Measurements from ENCODE around the gene LRIG1. TPM values are rescaled to one million over a fixed set of nuclear protein-coding genes. Genes with fewer than 3 reads are reported as not detected.

LRIG1 gene
- total and polyA plus RNA-seq, 5 donors from 2014 or later: 46.7 to 81.3 (median 67.3) TPM

GRCh38 chr3:66502981-66503380 lies 2.2 kb upstream of the LRIG1 start:
- Histone ChIP-seq H3K36me3 (ENCODE audit: control insufficient read depth, insufficient read depth, low read length) (no peaks in the 10 kb centered on the region), H3K9me3 (ENCODE audit: control insufficient read depth in 2 of 2, low read length in 2 of 2) (no peaks in the 10 kb centered on the region), H3K4me3 (ENCODE audit: low read depth, low read length) (peak overlapping the region; percentile 14), H3K27ac (ENCODE audit: insufficient read depth, low read length, poor library complexity, severe bottlenecking) (no peak overlapping the region), H3K27me3 (ENCODE audit: control insufficient read depth, insufficient read depth, low read length) (no peaks in the 10 kb centered on the region), H3K4me1 (ENCODE audit: control insufficient read depth, insufficient read depth, low read length, poor library complexity, severe bottlenecking) (peaks cover 38% of the 10 kb centered on the region)
- Mint-ChIP-seq H3K4me3 (peak overlapping the region; percentile 21 to 90 (median 64)), H3K27me3 (peaks cover 8% of the 10 kb centered on the region), H3K36me3 (no peaks in the 10 kb centered on the region), H3K4me1 (peaks cover 14 to 43% (median 31%) of the 10 kb centered on the region in 4 donors), H3K9me3 (peaks cover 0 to 2% (median 0%) of the 10 kb centered on the region in 7 donors), H3K27ac (no peak overlapping the region)
- peak in 1 of 3 donors; percentile 52 for DNase-seq
- no peak for ATAC-seq (ENCODE audit: low read depth in 2 of 2)

- Mint-ChIP-seq H3K36me3 (no peaks in the 10 kb centered on the region), H3K4me1 (peaks cover 17 to 49% (median 37%) of the 10 kb centered on the region in 4 donors), H3K9me3 (peaks cover 0 to 2% (median 0%) of the 10 kb centered on the region in 7 donors), H3K27me3 (peaks cover 8% of the 10 kb centered on the region), H3K27ac (no peak overlapping the region), H3K4me3 (peak overlapping the region; percentile 84 to 92 (median 92))
- no peak for ATAC-seq (ENCODE audit: low read depth in 2 of 2)
- Histone ChIP-seq H3K27me3 (ENCODE audit: control insufficient read depth, insufficient read depth, low read length) (no peaks in the 10 kb centered on the region), H3K9me3 (ENCODE audit: control insufficient read depth in 2 of 2, low read length in 2 of 2) (no peaks in the 10 kb centered on the region), H3K36me3 (ENCODE audit: control insufficient read depth, insufficient read depth, low read length) (no peaks in the 10 kb centered on the region), H3K4me3 (ENCODE audit: low read depth, low read length) (no peak overlapping the region), H3K27ac (ENCODE audit: insufficient read depth, low read length, poor library complexity, severe bottlenecking) (no peak overlapping the region), H3K4me1 (ENCODE audit: control insufficient read depth, insufficient read depth, low read length, poor library complexity, severe bottlenecking) (peaks cover 43% of the 10 kb centered on the region)
- DNase-seq: no peak
These were observed 1.5 kb upstream of the LRIG1 start for GRCh38 chr3:66502245-66502874.

- peaks cover 23 to 56% (median 43%) of the 10 kb centered on the region in 4 donors for H3K4me1 Mint-ChIP-seq
These were observed 842 bp upstream of the LRIG1 start for GRCh38 chr3:66501483-66502244.

GRCh38 chr3:66499881-66500575 lies 794 bp downstream of the LRIG1 start:
- ATAC-seq (ENCODE audit: low read depth in 2 of 2) (peak in 1 of 2 donors; percentile 2), DNase-seq (peak; percentile 23 to 52 (median 44))
- Mint-ChIP-seq H3K27me3 (peaks cover 8% of the 10 kb centered on the region), H3K4me1 (peaks cover 36 to 73% (median 58%) of the 10 kb centered on the region in 4 donors), H3K4me3 (peak overlapping the region; percentile 96 to 99 (median 98)), H3K9me3 (peaks cover 0 to 2% (median 0%) of the 10 kb centered on the region in 7 donors), H3K27ac (peak overlapping the region; percentile 94 to 95 (median 94)), H3K36me3 (no peaks in the 10 kb centered on the region)
- H3K36me3 ChIP-seq (ENCODE audit: control insufficient read depth, insufficient read depth, low read length): no peaks in the 10 kb centered on the region
- H3K27ac ChIP-seq (ENCODE audit: insufficient read depth, low read length, poor library complexity, severe bottlenecking): peak overlapping the region; percentile 61
- H3K4me3 ChIP-seq (ENCODE audit: low read depth, low read length): peak overlapping the region; percentile 92
- peaks cover 66% of the 10 kb centered on the region for H3K4me1 ChIP-seq (ENCODE audit: control insufficient read depth, insufficient read depth, low read length, poor library complexity, severe bottlenecking)
- H3K9me3 ChIP-seq (ENCODE audit: control insufficient read depth in 2 of 2, low read length in 2 of 2): no peaks in the 10 kb centered on the region
- no peaks in the 10 kb centered on the region for H3K27me3 ChIP-seq (ENCODE audit: control insufficient read depth, insufficient read depth, low read length)

More at GRCh38 chr3:66501483-66502244, 842 bp upstream of the LRIG1 start:
- H3K27me3 ChIP-seq (ENCODE audit: control insufficient read depth, insufficient read depth, low read length): no peaks in the 10 kb centered on the region
- H3K27ac Mint-ChIP-seq: peak overlapping the region in 2 of 3 donors; percentile 85 to 86
- H3K4me3 Mint-ChIP-seq: peak overlapping the region; percentile 84 to 92 (median 92)
- H3K9me3 Mint-ChIP-seq: peaks cover 0 to 2% (median 0%) of the 10 kb centered on the region in 7 donors
- H3K27ac ChIP-seq (ENCODE audit: insufficient read depth, low read length, poor library complexity, severe bottlenecking): peak overlapping the region; percentile 42
- DNase-seq: no peak
- H3K27me3 Mint-ChIP-seq: peaks cover 8% of the 10 kb centered on the region
- no peaks in the 10 kb centered on the region for H3K36me3 ChIP-seq (ENCODE audit: control insufficient read depth, insufficient read depth, low read length)
- H3K9me3 ChIP-seq (ENCODE audit: control insufficient read depth in 2 of 2, low read length in 2 of 2): no peaks in the 10 kb centered on the region
- H3K4me3 ChIP-seq (ENCODE audit: low read depth, low read length): peak overlapping the region; percentile 78
- no peak for ATAC-seq (ENCODE audit: low read depth in 2 of 2)
- H3K4me1 ChIP-seq (ENCODE audit: control insufficient read depth, insufficient read depth, low read length, poor library complexity, severe bottlenecking): peaks cover 50% of the 10 kb centered on the region
- no peaks in the 10 kb centered on the region for H3K36me3 Mint-ChIP-seq

GRCh38 chr3:66498687-66499621 lies 1.9 kb downstream of the LRIG1 start:
- Mint-ChIP-seq H3K27ac (peak overlapping the region; percentile 94 to 97 (median 95)), H3K36me3 (no peaks in the 10 kb centered on the region), H3K9me3 (peaks cover 0 to 2% (median 0%) of the 10 kb centered on the region in 7 donors), H3K4me3 (peak overlapping the region; percentile 96 to 99 (median 98)), H3K27me3 (peaks cover 6% of the 10 kb centered on the region), H3K4me1 (peaks cover 41 to 83% (median 66%) of the 10 kb centered on the region in 4 donors)
- H3K27ac ChIP-seq (ENCODE audit: insufficient read depth, low read length, poor library complexity, severe bottlenecking): peak overlapping the region; percentile 63
- H3K4me1 ChIP-seq (ENCODE audit: control insufficient read depth, insufficient read depth, low read length, poor library complexity, severe bottlenecking): peaks cover 76% of the 10 kb centered on the region
- peak overlapping the region; percentile 92 for H3K4me3 ChIP-seq (ENCODE audit: low read depth, low read length)
- no peaks in the 10 kb centered on the region for H3K27me3 ChIP-seq (ENCODE audit: control insufficient read depth, insufficient read depth, low read length)
- peak in 1 of 3 donors; percentile 36 for DNase-seq
- ATAC-seq (ENCODE audit: low read depth in 2 of 2): no peak
- no peaks in the 10 kb centered on the region for H3K9me3 ChIP-seq (ENCODE audit: control insufficient read depth in 2 of 2, low read length in 2 of 2)
- H3K36me3 ChIP-seq (ENCODE audit: control insufficient read depth, insufficient read depth, low read length): no peaks in the 10 kb centered on the region

GRCh38 chr3:66497985-66498671 lies 2.7 kb downstream of the LRIG1 start:
- DNase-seq (no peak), ATAC-seq (ENCODE audit: low read depth in 2 of 2) (no peak)
- Histone ChIP-seq H3K4me1 (ENCODE audit: control insufficient read depth, insufficient read depth, low read length, poor library complexity, severe bottlenecking) (peaks cover 82% of the 10 kb centered on the region), H3K36me3 (ENCODE audit: control insufficient read depth, insufficient read depth, low read length) (no peaks in the 10 kb centered on the region), H3K27me3 (ENCODE audit: control insufficient read depth, insufficient read depth, low read length) (no peaks in the 10 kb centered on the region), H3K9me3 (ENCODE audit: control insufficient read depth in 2 of 2, low read length in 2 of 2) (no peaks in the 10 kb centered on the region), H3K27ac (ENCODE audit: insufficient read depth, low read length, poor library complexity, severe bottlenecking) (peak overlapping the region; percentile 63), H3K4me3 (ENCODE audit: low read depth, low read length) (peak overlapping the region; percentile 92)
- Mint-ChIP-seq H3K4me3 (peak overlapping the region; percentile 96 to 99 (median 98)), H3K27me3 (peaks cover 4% of the 10 kb centered on the region), H3K4me1 (peaks cover 40 to 85% (median 69%) of the 10 kb centered on the region in 4 donors), H3K36me3 (no peaks in the 10 kb centered on the region), H3K27ac (peak overlapping the region; percentile 94 to 97 (median 95)), H3K9me3 (peaks cover 0 to 2% (median 0%) of the 10 kb centered on the region in 7 donors)

All from CD4-positive, CD25-positive, alpha-beta regulatory T cell (primary cell).